ENCODE data around the gene CYS1.

CYS1 gene

GRCh38 chr2:10036095-10036884 is 43.9 kb downstream of the CYS1 start:
- peak overlapping the region; percentile 55 for H3K27ac ChIP-seq
- TF ChIP-seq, protein P1, sequence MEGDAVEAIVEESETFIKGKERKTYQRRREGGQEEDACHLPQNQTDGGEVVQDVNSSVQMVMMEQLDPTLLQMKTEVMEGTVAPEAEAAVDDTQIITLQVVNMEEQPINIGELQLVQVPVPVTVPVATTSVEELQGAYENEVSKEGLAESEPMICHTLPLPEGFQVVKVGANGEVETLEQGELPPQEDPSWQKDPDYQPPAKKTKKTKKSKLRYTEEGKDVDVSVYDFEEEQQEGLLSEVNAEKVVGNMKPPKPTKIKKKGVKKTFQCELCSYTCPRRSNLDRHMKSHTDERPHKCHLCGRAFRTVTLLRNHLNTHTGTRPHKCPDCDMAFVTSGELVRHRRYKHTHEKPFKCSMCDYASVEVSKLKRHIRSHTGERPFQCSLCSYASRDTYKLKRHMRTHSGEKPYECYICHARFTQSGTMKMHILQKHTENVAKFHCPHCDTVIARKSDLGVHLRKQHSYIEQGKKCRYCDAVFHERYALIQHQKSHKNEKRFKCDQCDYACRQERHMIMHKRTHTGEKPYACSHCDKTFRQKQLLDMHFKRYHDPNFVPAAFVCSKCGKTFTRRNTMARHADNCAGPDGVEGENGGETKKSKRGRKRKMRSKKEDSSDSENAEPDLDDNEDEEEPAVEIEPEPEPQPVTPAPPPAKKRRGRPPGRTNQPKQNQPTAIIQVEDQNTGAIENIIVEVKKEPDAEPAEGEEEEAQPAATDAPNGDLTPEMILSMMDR (conservative IDR thresholded peaks at IDR 0.05; ENCODE audit: low read depth) = no peak; the same call in 1 of the 2 replicates
- no peak for DNase-seq (ENCODE audit: low spot score)
- ChIA-PET POLR2A (ENCODE audit: low non-redundant PET) (no interaction called here), CTCF (interaction anchor here (0.5 to 0.9 kb wide), 4 partner anchors 10 to 660 kb away, joined by 3 to 7 read pairs (median 5); no protein-coding TSS in a partner anchor)

DNA sequence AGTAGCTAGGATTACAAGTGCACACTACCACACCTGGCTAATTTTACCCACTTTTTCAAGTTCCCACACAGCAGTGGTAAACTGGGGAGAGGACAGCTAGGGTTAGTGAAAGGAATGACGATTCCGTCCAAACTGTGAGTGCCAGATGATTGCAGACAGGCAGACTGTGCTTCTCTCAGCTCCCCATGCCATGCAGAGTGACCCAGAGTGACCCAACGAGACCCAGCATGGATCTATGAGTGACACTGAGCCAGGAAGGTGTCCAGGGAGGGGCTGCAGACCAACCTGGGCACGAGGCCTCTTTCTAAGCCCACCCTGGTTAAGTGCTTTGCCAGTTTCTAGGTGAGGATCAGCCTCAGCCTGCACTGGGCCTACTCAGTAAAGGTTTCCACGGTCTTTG is 44.6 kb downstream of the CYS1 start:
- DNase-seq (ENCODE audit: low spot score) = no peak
- CTCF ChIA-PET = interaction anchor here (0.5 to 1.0 kb wide), 4 partner anchors 9 to 313 kb away, joined by 3 to 7 read pairs (median 4); no protein-coding TSS in a partner anchor
- TF ChIP-seq, protein P1 (conservative IDR thresholded peaks at IDR 0.05; ENCODE audit: low read depth) = no peak
- POLR2A ChIA-PET (ENCODE audit: low non-redundant PET) = no interaction called here
- H3K27ac ChIP-seq = peak overlapping the region; percentile 55

DNA sequence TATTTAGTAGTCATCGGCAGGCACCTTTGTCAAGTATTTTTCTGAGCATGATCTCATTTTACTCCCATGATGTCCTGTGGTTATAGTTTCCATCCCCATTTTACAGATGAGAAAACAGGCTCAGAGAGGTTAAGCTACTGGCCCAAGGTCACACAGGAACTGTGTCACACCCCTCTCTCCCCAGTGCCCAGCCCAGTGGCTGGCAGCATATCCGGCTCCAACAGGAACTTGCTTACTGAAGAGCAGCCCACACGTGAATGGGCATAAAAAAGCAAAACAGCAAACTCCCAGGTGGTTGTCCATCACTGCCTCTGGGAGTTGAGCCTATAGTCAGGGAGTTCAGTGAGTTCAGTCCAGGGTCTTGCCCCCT is 45.2 kb downstream of the CYS1 start:
- TF ChIP-seq, protein P1 (conservative IDR thresholded peaks at IDR 0.05; ENCODE audit: low read depth) = no peak
- no peak for DNase-seq (ENCODE audit: low spot score)
- CTCF ChIA-PET = interaction anchor here (1.0 kb wide), 1 partner anchor 50 kb away, joined by 4 read pairs; no protein-coding TSS in a partner anchor
- H3K27ac ChIP-seq = peak overlapping the region; percentile 55; the same call in 1 of the 2 replicates
- POLR2A ChIA-PET (ENCODE audit: low non-redundant PET) = no interaction called here

GRCh38 chr2:10034333-10035052 is 45.7 kb downstream of the CYS1 start:
- CTCF ChIA-PET = interaction anchor here (1.0 kb wide), 1 partner anchor 50 kb away, joined by 4 read pairs; no protein-coding TSS in a partner anchor
- POLR2A ChIA-PET (ENCODE audit: low non-redundant PET) = no interaction called here

GRCh38 chr2:10033251-10034006 is 46.8 kb downstream of the CYS1 start:
- ChIA-PET CTCF (interaction anchor here (0.7 to 0.8 kb wide), 2 partner anchors 28 to 233 kb away, joined by 3 to 4 read pairs; no protein-coding TSS in a partner anchor), POLR2A (ENCODE audit: low non-redundant PET) (no interaction called here)
- H3K27ac ChIP-seq = no peak overlapping the region
- DNase-seq (ENCODE audit: low spot score) = no peak
- TF ChIP-seq, protein P1 (conservative IDR thresholded peaks at IDR 0.05; ENCODE audit: low read depth) = no peak

More at GRCh38 chr2:10034333-10035052, 45.7 kb downstream of the CYS1 start:
- no peak overlapping the region for H3K27ac ChIP-seq
- DNase-seq (ENCODE audit: low spot score) = no peak
- TF ChIP-seq, protein P1 (conservative IDR thresholded peaks at IDR 0.05; ENCODE audit: low read depth) = no peak

GRCh38 chr2:10032746-10033105 is 47.5 kb downstream of the CYS1 start:
- no peak overlapping the region for H3K27ac ChIP-seq
- no peak for DNase-seq (ENCODE audit: low spot score)
- CTCF ChIA-PET = interaction anchor here (0.7 kb wide), 1 partner anchor 232 kb away, joined by 3 read pairs; no protein-coding TSS in a partner anchor
- TF ChIP-seq, protein P1 (conservative IDR thresholded peaks at IDR 0.05; ENCODE audit: low read depth) = no peak
- POLR2A ChIA-PET (ENCODE audit: low non-redundant PET) = no interaction called here
